Omental fat pad (tissue), 4 donors: ENCODE data around the gene AGTR1. TPM values are rescaled to one million over a fixed set of nuclear protein-coding genes. Genes with fewer than 3 reads are reported as not detected.
"Not testable (repeated sequence)": the region's sequence is repeated elsewhere in the genome, so short reads cannot be mapped to it uniquely, and the experiment has no call there.

Experiments
- ATAC-seq: fragments of 150-250 bp; one replicate; pipeline ENCODE4 v1.9.1; 2016; ENCODE audit warnings: mild to moderate bottlenecking, moderate library complexity; ENCODE audit not compliant: low FRiP score
- DNase-seq: peaks from one replicate; pipeline ENCODE4 v3.0.0-alpha.2; 2019; ENCODE audit warnings: low spot score
- total RNA-seq, 4 donors: library from RNA; depleted of rRNA; stranded (reverse); fragments of >200 nt; gene quantifications; one replicate each; pipeline ENCODE4 v1.1.0, GENCODE V29; 2016
- TF ChIP-seq, protein P1 (sequence below), 3 donors: fragments of 450-650 bp; IDR thresholded peaks; one replicate each; pipeline ENCODE4 v1.5.1; 2016 to 2017; ENCODE audit warnings: antibody characterized with exemption in 3 of 3, mild to moderate bottlenecking in 3 of 3, moderate library complexity in 2 of 3

Gene AGTR1
- total RNA-seq, 4 donors from 2014 or later: 10.3 to 163 (median 47.1) TPM

DNA sequence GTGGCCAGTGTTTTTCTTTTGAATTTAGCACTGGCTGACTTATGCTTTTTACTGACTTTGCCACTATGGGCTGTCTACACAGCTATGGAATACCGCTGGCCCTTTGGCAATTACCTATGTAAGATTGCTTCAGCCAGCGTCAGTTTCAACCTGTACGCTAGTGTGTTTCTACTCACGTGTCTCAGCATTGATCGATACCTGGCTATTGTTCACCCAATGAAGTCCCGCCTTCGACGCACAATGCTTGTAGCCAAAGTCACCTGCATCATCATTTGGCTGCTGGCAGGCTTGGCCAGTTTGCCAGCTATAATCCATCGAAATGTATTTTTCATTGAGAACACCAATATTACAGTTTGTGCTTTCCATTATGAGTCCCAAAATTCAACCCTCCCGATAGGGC is 43.5 kb downstream of the AGTR1 start:
- ATAC-seq (no peak), DNase-seq (no peak)
- TF ChIP-seq, protein P1, sequence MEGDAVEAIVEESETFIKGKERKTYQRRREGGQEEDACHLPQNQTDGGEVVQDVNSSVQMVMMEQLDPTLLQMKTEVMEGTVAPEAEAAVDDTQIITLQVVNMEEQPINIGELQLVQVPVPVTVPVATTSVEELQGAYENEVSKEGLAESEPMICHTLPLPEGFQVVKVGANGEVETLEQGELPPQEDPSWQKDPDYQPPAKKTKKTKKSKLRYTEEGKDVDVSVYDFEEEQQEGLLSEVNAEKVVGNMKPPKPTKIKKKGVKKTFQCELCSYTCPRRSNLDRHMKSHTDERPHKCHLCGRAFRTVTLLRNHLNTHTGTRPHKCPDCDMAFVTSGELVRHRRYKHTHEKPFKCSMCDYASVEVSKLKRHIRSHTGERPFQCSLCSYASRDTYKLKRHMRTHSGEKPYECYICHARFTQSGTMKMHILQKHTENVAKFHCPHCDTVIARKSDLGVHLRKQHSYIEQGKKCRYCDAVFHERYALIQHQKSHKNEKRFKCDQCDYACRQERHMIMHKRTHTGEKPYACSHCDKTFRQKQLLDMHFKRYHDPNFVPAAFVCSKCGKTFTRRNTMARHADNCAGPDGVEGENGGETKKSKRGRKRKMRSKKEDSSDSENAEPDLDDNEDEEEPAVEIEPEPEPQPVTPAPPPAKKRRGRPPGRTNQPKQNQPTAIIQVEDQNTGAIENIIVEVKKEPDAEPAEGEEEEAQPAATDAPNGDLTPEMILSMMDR (IDR thresholded peaks at IDR 0.05): no peak

DNA sequence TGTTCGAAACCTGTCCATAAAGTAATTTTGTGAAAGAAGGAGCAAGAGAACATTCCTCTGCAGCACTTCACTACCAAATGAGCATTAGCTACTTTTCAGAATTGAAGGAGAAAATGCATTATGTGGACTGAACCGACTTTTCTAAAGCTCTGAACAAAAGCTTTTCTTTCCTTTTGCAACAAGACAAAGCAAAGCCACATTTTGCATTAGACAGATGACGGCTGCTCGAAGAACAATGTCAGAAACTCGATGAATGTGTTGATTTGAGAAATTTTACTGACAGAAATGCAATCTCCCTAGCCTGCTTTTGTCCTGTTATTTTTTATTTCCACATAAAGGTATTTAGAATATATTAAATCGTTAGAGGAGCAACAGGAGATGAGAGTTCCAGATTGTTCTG is 44.4 kb downstream of the AGTR1 start:
- TF ChIP-seq, protein P1 (IDR thresholded peaks at IDR 0.05): no peak
- ATAC-seq (no peak), DNase-seq (no peak)

DNA sequence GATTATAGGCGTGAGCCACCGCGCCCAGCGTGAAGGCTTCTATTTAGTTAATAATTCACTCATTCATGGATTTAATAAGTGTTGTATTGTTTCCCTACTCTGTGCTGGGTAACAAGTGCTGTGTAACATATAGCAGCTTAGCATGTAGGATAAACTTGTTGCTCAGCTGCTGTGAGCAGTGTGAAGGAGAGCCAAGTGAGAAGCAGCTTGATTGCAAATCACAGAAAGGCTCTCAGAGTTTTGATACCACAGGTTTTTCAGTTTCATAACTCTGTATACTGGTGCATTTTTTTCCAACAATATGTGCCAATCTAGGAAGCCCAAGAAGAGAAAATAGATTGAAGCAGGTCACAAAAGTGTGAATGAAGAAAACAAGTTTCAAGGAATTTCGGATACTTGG is 48.4 kb downstream of the AGTR1 start:
- ATAC-seq (no peak), DNase-seq (no peak)
- TF ChIP-seq, protein P1 (IDR thresholded peaks at IDR 0.05): no peak

DNA sequence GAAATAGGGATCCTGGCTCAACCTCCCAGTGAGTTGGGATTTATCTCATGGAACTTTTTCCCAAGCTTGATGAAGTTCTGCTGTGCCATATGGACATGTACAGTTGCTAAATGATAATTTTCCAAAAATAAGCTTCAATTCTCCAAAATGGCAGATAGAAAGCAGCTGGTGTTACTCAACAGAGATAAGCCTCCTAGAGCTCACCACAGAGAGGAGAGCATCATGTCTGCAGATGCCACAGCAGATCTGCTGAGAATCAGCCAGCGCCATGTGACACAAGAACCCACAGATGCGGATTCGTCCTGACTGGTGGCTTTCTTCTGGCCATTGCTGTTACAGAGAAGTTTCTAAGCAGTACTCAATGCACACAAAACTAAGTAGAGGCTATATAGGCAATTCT is 50.6 kb downstream of the AGTR1 start:
- no peak for ATAC-seq
- TF ChIP-seq, protein P1 (IDR thresholded peaks at IDR 0.05): no peak
- no peak for DNase-seq

DNA sequence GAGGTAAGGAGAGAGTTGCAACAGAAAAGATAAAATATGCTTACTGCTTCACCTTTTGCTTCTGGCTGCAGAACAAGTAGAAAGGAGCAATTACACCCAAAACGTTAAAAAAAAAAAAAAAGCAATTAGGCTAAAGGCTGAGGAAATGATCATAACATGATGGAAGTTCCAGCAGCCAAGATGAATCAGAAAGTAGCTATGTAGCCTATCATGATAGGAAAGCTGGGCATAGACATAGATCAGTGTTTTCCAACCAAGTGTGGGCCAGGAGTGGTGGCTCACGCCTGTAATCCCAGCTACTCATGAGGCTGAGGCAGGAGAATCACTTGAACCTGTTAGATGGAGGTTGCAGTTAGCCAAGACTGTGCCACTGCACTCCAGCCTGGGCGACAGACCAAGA is 52.6 kb downstream of the AGTR1 start:
- ATAC-seq (no peak), DNase-seq (no peak)
- TF ChIP-seq, protein P1 (IDR thresholded peaks at IDR 0.05): no peak

DNA sequence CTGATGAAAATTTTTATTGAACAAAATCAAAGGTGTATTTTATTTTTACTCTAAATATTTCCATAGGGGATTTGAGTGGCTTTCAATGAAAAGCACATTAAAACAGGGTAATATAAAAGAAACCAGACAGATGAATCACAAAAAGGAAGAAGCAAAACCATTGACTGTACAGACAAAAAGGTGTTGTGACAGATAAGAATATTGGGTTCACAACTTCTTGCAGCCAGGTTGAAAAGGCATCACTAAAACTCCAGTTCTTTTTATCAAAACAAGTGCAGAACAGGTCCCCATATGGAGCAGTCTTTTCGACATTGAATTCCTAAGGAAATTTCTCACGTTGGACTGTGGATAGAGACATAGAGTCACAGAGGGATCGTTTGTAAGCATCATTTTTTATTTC is 53.8 kb downstream of the AGTR1 start:
- no peak for DNase-seq
- no peak for ATAC-seq
- TF ChIP-seq, protein P1 (IDR thresholded peaks at IDR 0.05): no peak

DNA sequence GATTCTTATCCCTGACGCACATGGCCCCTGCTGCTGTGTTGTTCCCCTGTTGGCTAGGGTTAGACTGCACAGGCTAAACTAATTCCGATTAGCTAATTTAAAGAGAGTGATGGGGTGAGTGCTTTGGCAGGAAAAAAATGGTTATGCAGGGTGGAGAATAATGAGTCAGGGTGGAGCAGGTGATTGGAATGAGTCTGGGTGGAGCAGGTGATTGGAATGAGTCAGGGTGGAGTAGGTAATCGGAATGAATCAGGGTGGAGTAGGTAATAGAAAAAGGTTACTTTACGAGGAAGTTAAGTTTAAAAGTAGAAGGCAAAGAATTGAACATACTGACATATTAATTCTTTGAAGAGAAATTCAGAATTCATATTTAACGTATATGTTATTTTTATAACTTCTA is 55.7 kb downstream of the AGTR1 start:
- not testable (repeated sequence) for DNase-seq, ATAC-seq

DNA sequence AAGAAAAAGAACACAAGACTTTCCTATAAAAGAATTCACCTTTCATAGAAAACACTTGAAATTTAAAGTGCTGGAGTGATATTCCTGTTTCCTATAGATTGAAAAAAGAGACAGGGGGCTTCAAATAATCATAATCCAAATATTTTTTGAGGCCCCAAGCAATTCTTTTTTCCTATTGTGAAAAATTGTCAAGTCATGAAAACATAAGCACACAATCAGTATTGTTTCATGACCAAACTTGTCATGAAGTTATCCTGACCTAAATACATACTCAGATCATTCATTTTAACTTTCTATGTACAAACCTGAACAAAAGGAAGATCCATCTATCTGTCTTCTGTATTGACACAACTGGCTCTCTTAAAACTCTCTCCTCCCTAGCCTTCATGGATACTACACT is 57.9 kb downstream of the AGTR1 start:
- TF ChIP-seq, protein P1 (IDR thresholded peaks at IDR 0.05): no peak
- no peak for ATAC-seq
- no peak for DNase-seq
